ENCODE data around the gene GNAO1. TPM values are rescaled to one million over a fixed set of nuclear protein-coding genes. Genes with fewer than 3 reads are reported as not detected.

GNAO1 gene
- total RNA-seq, 1 donor: under 0.01 TPM

GRCh38 chr16:56327071-56327928 is 136.0 kb downstream of the GNAO1 start:
- no peak for DNase-seq (ENCODE audit: low read depth in 2 of 3, low spot score in 2 of 3)

GRCh38 chr16:56327929-56328258 is 136.6 kb downstream of the GNAO1 start:
- DNase-seq (ENCODE audit: low read depth in 2 of 3, low spot score in 2 of 3): no peak

GRCh38 chr16:56328276-56329022 is 137.2 kb downstream of the GNAO1 start:
- DNase-seq (ENCODE audit: low read depth in 2 of 3, low spot score in 2 of 3): no peak

GRCh38 chr16:56329887-56330286 is 138.6 kb downstream of the GNAO1 start:
- DNase-seq (ENCODE audit: low read depth in 2 of 3, low spot score in 2 of 3): no peak

- no peak for DNase-seq (ENCODE audit: low read depth in 2 of 3, low spot score in 2 of 3)
Measured at GRCh38 chr16:56330476-56330875, 139.2 kb downstream of the GNAO1 start.

- no peak for DNase-seq (ENCODE audit: low read depth in 2 of 3, low spot score in 2 of 3)
Measured at GRCh38 chr16:56331399-56331798, 140.1 kb downstream of the GNAO1 start.

- no peak for DNase-seq (ENCODE audit: low read depth in 2 of 3, low spot score in 2 of 3)
Measured at GRCh38 chr16:56331915-56332314, 140.6 kb downstream of the GNAO1 start.

GRCh38 chr16:56332464-56333079 is 141.3 kb downstream of the GNAO1 start:
- DNase-seq (ENCODE audit: low read depth in 2 of 3, low spot score in 2 of 3): no peak

- DNase-seq (ENCODE audit: low read depth in 2 of 3, low spot score in 2 of 3): no peak
Measured at GRCh38 chr16:56334761-56335160, 143.5 kb downstream of the GNAO1 start.

GRCh38 chr16:56336071-56336688 is 144.9 kb downstream of the GNAO1 start:
- no peak for DNase-seq (ENCODE audit: low read depth in 2 of 3, low spot score in 2 of 3)

GRCh38 chr16:56336711-56337110 is 145.4 kb downstream of the GNAO1 start:
- DNase-seq (ENCODE audit: low read depth in 2 of 3, low spot score in 2 of 3): no peak

- no peak for DNase-seq (ENCODE audit: low read depth in 2 of 3, low spot score in 2 of 3)
Measured at GRCh38 chr16:56337131-56337857, 146.0 kb downstream of the GNAO1 start.

- DNase-seq (ENCODE audit: low read depth in 2 of 3, low spot score in 2 of 3): no peak
Measured at GRCh38 chr16:56337858-56338325, 146.6 kb downstream of the GNAO1 start.

GRCh38 chr16:56338566-56339318 is 147.5 kb downstream of the GNAO1 start:
- no peak for DNase-seq (ENCODE audit: low read depth in 2 of 3, low spot score in 2 of 3)

GRCh38 chr16:56339431-56340195 is 148.3 kb downstream of the GNAO1 start:
- DNase-seq (ENCODE audit: low read depth in 2 of 3, low spot score in 2 of 3): no peak

GRCh38 chr16:56340416-56340815 is 149.1 kb downstream of the GNAO1 start:
- no peak for DNase-seq (ENCODE audit: low read depth in 2 of 3, low spot score in 2 of 3)

GRCh38 chr16:56340864-56341365 is 149.6 kb downstream of the GNAO1 start:
- no peak for DNase-seq (ENCODE audit: low read depth in 2 of 3, low spot score in 2 of 3)

- no peak for DNase-seq (ENCODE audit: low read depth in 2 of 3, low spot score in 2 of 3)
Measured at GRCh38 chr16:56341656-56342399, 150.5 kb downstream of the GNAO1 start.

Data from hematopoietic multipotent progenitor cell (in vitro differentiated cells).